Activated CD8-positive, alpha-beta T cell treated with anti-CD3 and anti-CD28 coated beads for 36 hours (primary cell): Measurements from ENCODE around the gene APBB2. TPM values are rescaled to one million over a fixed set of nuclear protein-coding genes. Genes with fewer than 3 reads are reported as not detected.
"Not testable (repeated sequence)": the region's sequence is repeated elsewhere in the genome, so short reads cannot be mapped to it uniquely, and the experiment has no call there.

ENCODE experiments used
- ATAC-seq: fragments of 200-7000 bp; cut with Tn5 transposase; one replicate; pipeline ENCODE4 v1.10.0; 2021; ENCODE audit warnings: mild to moderate bottlenecking, moderate library complexity
- CTCF ChIA-PET: fragments of 350-600 bp; sonication (Branson Sonifier 250); formaldehyde crosslinking; loops from one replicate; lab custom pipeline; 2021; ENCODE audit warnings: antibody characterized with exemption; lab: Charles Lee
- POLR2A ChIA-PET: fragments of 350-600 bp; sonication (Branson Sonifier 250); formaldehyde crosslinking; loops from one replicate; lab custom pipeline; 2021; ENCODE audit warnings: antibody characterized with exemption; lab: Charles Lee
- DNase-seq: peaks from one replicate; pipeline ENCODE4 v3.0.0-alpha.2; 2020
- H3K27ac Mint-ChIP-seq: one replicate; pipeline ENCODE4 v1.8.0; 2021; ENCODE audit warnings: mild to moderate bottlenecking, mixed read lengths
- H3K27me3 Mint-ChIP-seq: one replicate; pipeline ENCODE4 v1.8.0; 2021; ENCODE audit warnings: mixed read lengths
- H3K36me3 Mint-ChIP-seq: one replicate; pipeline ENCODE4 v1.8.0; 2021; ENCODE audit warnings: low read depth, mixed read lengths
- H3K4me1 Mint-ChIP-seq: one replicate; pipeline ENCODE4 v1.8.0; 2021; ENCODE audit warnings: low read depth, mixed read lengths
- H3K4me3 Mint-ChIP-seq: one replicate; pipeline ENCODE4 v1.8.0; 2021; ENCODE audit warnings: mild to moderate bottlenecking, moderate library complexity, mixed read lengths
- H3K9me3 Mint-ChIP-seq: one replicate; pipeline ENCODE4 v1.8.0; 2021; ENCODE audit warnings: mixed read lengths
- CTCF ChIP-seq: fragments of 200-600 bp; IDR thresholded peaks from one replicate; pipeline ENCODE4 v1.8.0; 2022; ENCODE audit warnings: antibody characterized with exemption, mild to moderate bottlenecking
- intact Hi-C: fragments of 100-400 bp; cut with micrococcal nuclease; formaldehyde crosslinking; loops from one replicate; pipeline ENCODE4 v1.10.0; 2022
- total RNA-seq, 2 experiments: library from RNA; stranded (reverse); gene quantifications; one replicate each; pipeline ENCODE4 v1.2.3, GENCODE V29; 2021

The APBB2 gene
- total RNA-seq, 2 experiments from 2014 or later, result 0.89 to 2.3 TPM

DNA sequence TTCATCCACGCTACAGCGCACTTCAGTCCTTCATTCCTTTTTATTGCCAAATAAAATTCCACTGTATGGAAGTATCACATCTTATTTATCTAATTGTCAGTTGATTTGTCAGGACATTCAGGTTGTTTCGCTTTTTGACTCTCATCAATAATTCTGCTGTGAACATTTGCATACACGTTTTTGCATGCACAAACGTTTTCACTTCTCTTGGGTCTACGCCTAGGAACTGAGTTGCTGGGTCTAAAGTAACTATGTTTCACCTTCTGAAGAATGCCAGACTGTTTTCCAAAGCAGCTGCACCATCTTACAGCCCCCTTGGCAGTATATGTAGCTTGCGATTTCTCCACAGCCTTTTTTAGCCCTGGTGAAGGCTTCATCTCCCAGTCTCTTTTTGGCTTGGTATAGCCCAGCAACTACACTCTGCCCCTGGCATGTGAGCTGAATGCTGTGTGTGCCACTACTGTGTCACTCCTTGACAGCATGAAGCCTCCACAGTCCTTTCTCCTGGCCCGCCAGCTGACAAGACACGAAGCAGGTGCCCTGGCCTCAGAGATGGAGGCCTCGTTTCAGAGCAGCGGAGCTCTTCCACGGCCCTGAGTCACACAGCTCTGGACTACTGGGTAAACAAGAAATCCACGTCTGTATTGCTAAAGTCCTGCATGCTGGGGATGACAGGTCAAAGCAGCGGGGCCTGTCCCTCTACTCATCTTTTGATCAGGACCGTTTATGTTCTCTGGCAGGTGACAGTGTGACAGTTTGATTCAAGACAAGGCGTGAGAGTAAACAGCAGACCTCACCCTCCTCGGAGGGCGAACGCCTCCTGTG, 389.1 kb downstream of the APBB2 start:
- H3K4me1 Mint-ChIP-seq, result peaks cover 2% of the 10 kb centered on the region
- POLR2A ChIA-PET, result no interaction called here
- no peaks in the 10 kb centered on the region for H3K9me3 Mint-ChIP-seq
- no peak overlapping the region for H3K27ac Mint-ChIP-seq
- H3K36me3 Mint-ChIP-seq, result no peaks in the 10 kb centered on the region
- CTCF ChIA-PET, result interaction anchor here (0.9 to 1.2 kb wide), 2 partner anchors 12 to 100 kb away, joined by 4 read pairs; no protein-coding TSS in a partner anchor
- no peak for ATAC-seq
- H3K27me3 Mint-ChIP-seq, result no peaks in the 10 kb centered on the region
- DNase-seq, result no peak
- no peak for TF ChIP-seq CTCF
- no peak overlapping the region for H3K4me3 Mint-ChIP-seq
- intact Hi-C loops, result no loop called here

GRCh38 chr4:40822420-40823166, 391.7 kb downstream of the APBB2 start:
- Mint-ChIP-seq H3K9me3 (no peaks in the 10 kb centered on the region), H3K4me1 (no peaks in the 10 kb centered on the region), H3K36me3 (no peaks in the 10 kb centered on the region), H3K27me3 (no peaks in the 10 kb centered on the region), H3K4me3 (no peak overlapping the region), H3K27ac (no peak overlapping the region)
- TF ChIP-seq CTCF, result no peak
- CTCF ChIA-PET, result interaction anchor here (1.4 kb wide), 1 partner anchor 19 kb away, joined by 3 read pairs; no protein-coding TSS in a partner anchor
- ATAC-seq (no peak), DNase-seq (no peak)
- intact Hi-C loops, result no loop called here
- POLR2A ChIA-PET, result no interaction called here

- no peak for TF ChIP-seq CTCF
- intact Hi-C loops, result no loop called here
- ATAC-seq (no peak), DNase-seq (no peak)
- POLR2A ChIA-PET, result no interaction called here
- Mint-ChIP-seq H3K36me3 (no peaks in the 10 kb centered on the region), H3K4me3 (no peak overlapping the region), H3K9me3 (no peaks in the 10 kb centered on the region), H3K27ac (no peak overlapping the region), H3K27me3 (no peaks in the 10 kb centered on the region), H3K4me1 (no peaks in the 10 kb centered on the region)
- CTCF ChIA-PET, result no interaction called here
Measured at GRCh38 chr4:40820101-40820500, 394.2 kb downstream of the APBB2 start.

DNA sequence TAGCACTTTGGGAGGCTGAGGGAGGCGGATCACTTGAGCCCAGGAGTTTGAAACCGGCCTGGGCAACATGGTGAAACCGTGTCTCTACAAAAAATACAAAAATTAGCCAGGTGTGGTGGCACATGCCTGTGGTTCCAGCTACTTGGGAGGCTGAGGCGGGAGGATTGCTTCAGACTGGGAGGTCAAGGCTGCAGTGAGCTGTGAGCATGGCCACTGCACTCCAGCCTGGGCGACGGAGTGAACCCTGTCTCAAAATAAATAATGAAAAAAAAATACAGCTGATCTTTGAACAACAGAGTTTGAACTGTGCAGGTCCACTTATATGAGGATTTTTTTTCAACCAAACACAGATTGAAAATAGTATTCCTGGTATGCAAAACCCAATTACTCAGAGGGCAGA, 397.2 kb downstream of the APBB2 start:
- POLR2A ChIA-PET, intact Hi-C loops, DNase-seq, H3K9me3 Mint-ChIP-seq, ATAC-seq, H3K4me1 Mint-ChIP-seq, H3K4me3 Mint-ChIP-seq, H3K36me3 Mint-ChIP-seq, CTCF ChIA-PET, H3K27me3 Mint-ChIP-seq, H3K27ac Mint-ChIP-seq: not testable (repeated sequence)

DNA sequence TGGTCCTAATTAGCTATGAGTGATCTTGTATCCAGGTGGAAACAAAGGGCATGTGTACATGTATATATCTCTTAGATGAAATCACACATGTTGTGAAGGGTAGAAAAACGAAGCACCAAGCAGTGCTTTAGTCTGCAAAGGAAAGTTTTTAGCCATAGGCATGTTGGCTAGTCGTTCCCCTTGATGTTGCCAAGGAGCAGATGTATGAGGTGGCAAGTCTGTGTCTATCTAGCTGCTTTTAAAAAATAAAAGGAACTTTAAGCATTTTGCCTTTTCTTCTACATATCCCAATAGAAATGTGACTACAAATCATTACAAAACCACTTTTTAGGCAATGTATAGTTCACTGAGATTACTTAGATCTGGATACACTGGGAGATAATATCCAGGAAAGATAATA, 401.5 kb downstream of the APBB2 start:
- ATAC-seq, result no peak
- Mint-ChIP-seq H3K4me1 (no peaks in the 10 kb centered on the region), H3K9me3 (no peaks in the 10 kb centered on the region), H3K36me3 (no peaks in the 10 kb centered on the region), H3K27ac (no peak overlapping the region), H3K4me3 (no peak overlapping the region), H3K27me3 (no peaks in the 10 kb centered on the region)
- POLR2A ChIA-PET, result no interaction called here
- no peak for DNase-seq
- intact Hi-C loops, result no loop called here
- no peak for TF ChIP-seq CTCF
- CTCF ChIA-PET, result interaction anchor here (1.9 kb wide), 1 partner anchor 28 kb away, joined by 7 read pairs; no protein-coding TSS in a partner anchor
